Ectodermal cell (in vitro differentiated cells): ENCODE results near the gene CFC1B.
"Not testable (repeated sequence)": the region's sequence is repeated elsewhere in the genome, so short reads cannot be mapped to it uniquely, and the experiment has no call there.

ENCODE experiments used
- H3K27ac ChIP-seq: 2 replicates; pipeline ENCODE4 v1.7.0; 2013; ENCODE audit warnings: mild to moderate bottlenecking, low read depth, low read length; ENCODE audit not compliant: insufficient read depth, poor library complexity, severe bottlenecking
- H3K27me3 ChIP-seq: 2 replicates; pipeline ENCODE4 v1.7.0; 2013; ENCODE audit warnings: mild to moderate bottlenecking, low read length; ENCODE audit not compliant: insufficient read depth, control insufficient read depth, poor library complexity, severe bottlenecking
- H3K36me3 ChIP-seq: one replicate; pipeline ENCODE4 v1.7.0; 2013; ENCODE audit warnings: low read length; ENCODE audit not compliant: control insufficient read depth, insufficient read depth
- H3K4me1 ChIP-seq: one replicate; pipeline ENCODE4 v1.7.0; 2013; ENCODE audit warnings: low read length; ENCODE audit not compliant: control insufficient read depth, insufficient read depth
- H3K4me3 ChIP-seq: 2 replicates; pipeline ENCODE4 v1.7.0; 2013; ENCODE audit warnings: low read depth, low read length, control low read depth; ENCODE audit not compliant: insufficient read depth
- H3K9me3 ChIP-seq: 2 replicates; pipeline ENCODE4 v1.7.0; 2013; ENCODE audit warnings: mild to moderate bottlenecking, low read length, moderate library complexity; ENCODE audit not compliant: control insufficient read depth
- WGBS, 2 experiments: methylation state at CpG; one replicate each; pipeline ENCODE4 v1.1.7; 2013; ENCODE audit warnings: missing lambda C conversion rate in 2 of 2; 5-methylcytosine and 5-hydroxymethylcytosine counted together

The CFC1B gene

DNA sequence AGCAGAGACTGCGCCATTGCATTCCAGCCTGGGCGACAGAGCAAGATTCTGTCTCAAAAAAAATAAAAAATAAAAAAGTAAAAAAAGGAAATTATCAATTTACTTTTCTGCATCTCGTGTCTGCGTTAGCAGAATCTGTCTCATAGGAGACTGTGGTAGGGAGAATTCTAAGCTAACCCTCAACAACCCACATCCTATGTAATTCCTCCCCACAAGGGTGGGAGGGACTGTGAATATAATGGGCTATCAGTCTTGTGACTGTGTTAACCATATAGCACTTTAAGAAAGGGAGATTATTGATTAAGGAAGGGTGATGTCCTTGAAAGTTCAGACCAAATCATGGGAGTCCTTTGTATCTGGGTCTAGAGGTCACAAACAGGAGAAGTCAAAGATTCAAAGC, 45.1 kb downstream of the CFC1B start:
- H3K27ac ChIP-seq, H3K36me3 ChIP-seq, H3K4me1 ChIP-seq, H3K9me3 ChIP-seq, H3K27me3 ChIP-seq, H3K4me3 ChIP-seq: not testable (repeated sequence)
- no CpG with 5 or more reads among the region's 4 CpGs for WGBS, 2 experiments

DNA sequence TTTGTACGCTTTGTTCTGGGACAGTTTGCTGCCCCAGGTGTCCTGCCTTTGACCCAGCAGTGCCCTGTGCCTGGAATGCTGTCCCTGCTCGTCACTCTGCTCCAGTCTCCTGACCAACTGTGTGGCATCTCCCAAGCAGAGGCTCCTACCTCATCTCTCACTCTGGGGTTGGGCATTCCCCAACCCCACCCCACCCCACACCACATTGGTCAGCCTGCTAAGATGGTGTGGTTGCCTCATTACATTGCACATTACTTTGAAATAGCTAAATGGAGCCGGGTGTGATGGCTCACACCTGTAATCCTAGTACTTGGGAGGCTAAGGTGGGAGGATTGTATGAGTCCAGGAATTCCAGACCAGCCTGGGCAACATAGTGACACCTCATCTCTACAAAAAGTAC, 50.9 kb downstream of the CFC1B start:
- not testable (repeated sequence) for H3K36me3 ChIP-seq, H3K4me1 ChIP-seq, H3K27ac ChIP-seq, H3K27me3 ChIP-seq, H3K4me3 ChIP-seq, H3K9me3 ChIP-seq
- no CpG with 5 or more reads among the region's 3 CpGs for WGBS, 2 experiments

DNA sequence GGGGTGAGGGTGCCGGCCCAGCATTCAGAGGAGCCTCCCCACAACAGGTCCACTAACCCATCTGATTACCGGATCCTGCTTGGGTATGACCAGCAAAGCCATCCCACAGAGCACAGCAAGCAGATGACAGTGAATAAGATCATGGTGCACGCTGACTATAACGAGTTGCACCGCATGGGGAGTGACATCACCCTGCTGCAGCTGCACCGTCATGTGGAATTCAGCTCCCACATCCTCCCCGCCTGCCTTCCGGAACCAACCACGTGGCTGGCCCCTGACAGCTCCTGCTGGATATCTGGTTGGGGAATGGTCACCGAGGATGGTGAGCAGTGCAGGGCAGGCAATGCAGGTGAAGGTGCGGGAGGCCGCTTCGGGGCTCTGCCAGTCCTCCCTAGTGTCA, 53.2 kb downstream of the CFC1B start:
- WGBS, 2 experiments: 91 to 96% methylated on average over 5 of the region's 13 CpGs
- H3K4me1 ChIP-seq, H3K27me3 ChIP-seq, H3K9me3 ChIP-seq, H3K4me3 ChIP-seq, H3K27ac ChIP-seq, H3K36me3 ChIP-seq: not testable (repeated sequence)

DNA sequence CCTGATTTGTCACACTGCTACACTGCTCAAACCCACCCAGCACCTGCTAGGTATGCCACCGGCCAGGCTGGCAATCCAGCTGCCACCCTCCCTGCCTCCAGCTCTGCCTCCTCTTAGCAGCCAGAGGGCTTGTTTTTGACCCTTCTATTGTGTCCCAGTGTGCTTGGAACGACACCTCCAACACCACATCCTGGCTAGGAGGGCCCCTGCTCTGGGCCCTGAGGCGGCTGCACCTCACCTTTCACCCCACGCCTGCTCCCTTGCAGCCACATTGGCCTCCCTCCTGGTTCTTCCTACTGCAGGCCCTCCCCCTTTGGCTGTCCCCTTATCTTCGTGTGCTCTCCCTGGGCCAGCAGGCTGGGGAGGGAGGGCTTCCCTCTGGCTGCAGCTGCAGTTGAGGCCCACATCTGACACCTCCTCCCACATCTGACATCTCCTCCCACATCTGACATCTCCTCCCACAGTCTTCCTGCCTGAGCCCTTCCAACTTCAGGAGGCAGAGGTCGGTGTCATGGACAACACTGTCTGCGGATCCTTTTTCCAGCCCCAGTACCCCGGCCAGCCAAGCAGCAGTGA, 55.3 kb downstream of the CFC1B start:
- not testable (repeated sequence) for H3K9me3 ChIP-seq, H3K27ac ChIP-seq, H3K4me1 ChIP-seq, H3K27me3 ChIP-seq, H3K36me3 ChIP-seq, H3K4me3 ChIP-seq
- WGBS, 2 experiments: no CpG with 5 or more reads among the region's 8 CpGs

- not testable (repeated sequence) for H3K27me3 ChIP-seq, H3K36me3 ChIP-seq, H3K27ac ChIP-seq, H3K9me3 ChIP-seq, H3K4me1 ChIP-seq, H3K4me3 ChIP-seq
- no CpG with 5 or more reads among the region's 4 CpGs for WGBS, 2 experiments
Observed at GRCh38 chr2:130577559-130577958, 56.5 kb downstream of the CFC1B start.
